Iris pigment epithelial cell (primary cell): Measurements from ENCODE around the gene C2CD2L.
A peak's percentile ranks its signal among the peaks of the same experiment; 100 is the strongest.
"Not testable (repeated sequence)": the region's sequence is repeated elsewhere in the genome, so short reads cannot be mapped to it uniquely, and the experiment has no call there.

ENCODE experiments used
- DNase-seq: peaks from one replicate; pipeline ENCODE4 v3.0.0-alpha.2; 2011; ENCODE audit warnings: low read depth

Gene C2CD2L

GRCh38 chr11:119106564-119107537, at the start of gene C2CD2L:
Gene C2CD2L (plus strand): TSS chr11:119107344. CDS start chr11:119107742, 398 bp downstream.
- peak; percentile 95 for DNase-seq

GRCh38 chr11:119059128-119059527, 48.0 kb upstream of the C2CD2L start:
- DNase-seq, result not testable (repeated sequence)

GRCh38 chr11:119061256-119061655, 45.9 kb upstream of the C2CD2L start:
- DNase-seq, result no peak

GRCh38 chr11:119062779-119063178, 44.4 kb upstream of the C2CD2L start:
- DNase-seq, result peak; percentile 76

- DNase-seq, result peak; percentile 49
These were observed 41.8 kb upstream of the C2CD2L start for GRCh38 chr11:119065369-119065768.

- peak; percentile 94 for DNase-seq
These were observed 39.5 kb upstream of the C2CD2L start, which contains the start of gene VPS11 for GRCh38 chr11:119067371-119068222. Gene VPS11 (plus strand): TSS chr11:119067818. CDS start chr11:119067824, 6 bp downstream.

- DNase-seq, result no peak
These were observed 29.3 kb upstream of the C2CD2L start for GRCh38 chr11:119077839-119078238.

GRCh38 chr11:119078675-119079420, 28.3 kb upstream of the C2CD2L start:
- DNase-seq, result no peak

- DNase-seq, result no peak
These were observed 25.4 kb upstream of the C2CD2L start for GRCh38 chr11:119081682-119082260.

- DNase-seq, result peak; percentile 97
These were observed 22.3 kb upstream of the C2CD2L start, which contains the start of gene HMBS for GRCh38 chr11:119084663-119085436. Gene HMBS (plus strand): TSS chr11:119084881. CDS start chr11:119085034, 153 bp downstream.

- peak; percentile 34 for DNase-seq
These were observed 21.7 kb upstream of the C2CD2L start for GRCh38 chr11:119085437-119085847.

- no peak for DNase-seq
These were observed 20.0 kb upstream of the C2CD2L start for GRCh38 chr11:119087123-119087522.

GRCh38 chr11:119087747-119088241, 19.4 kb upstream of the C2CD2L start:
- DNase-seq, result no peak

- DNase-seq, result no peak
These were observed 18.7 kb upstream of the C2CD2L start for GRCh38 chr11:119088406-119088805.

GRCh38 chr11:119089319-119089718, 17.8 kb upstream of the C2CD2L start:
- DNase-seq, result no peak

GRCh38 chr11:119091178-119091577, 16.0 kb upstream of the C2CD2L start:
- DNase-seq, result no peak

- no peak for DNase-seq
These were observed 14.9 kb upstream of the C2CD2L start for GRCh38 chr11:119091966-119092879.

- DNase-seq, result peak; percentile 61
These were observed 14.0 kb upstream of the C2CD2L start for GRCh38 chr11:119092880-119093842.
